NCI-H2029 (cell line): ENCODE results near the gene TELO2.

Experiments used
- DNase-seq: peaks from one replicate; lab custom pipeline; 2025; lab: John Stamatoyannopoulos, UW

TELO2 gene

GRCh38 chr16:1492923-1493745 lies at the start of gene TELO2:
TSS of gene TELO2 (plus strand) at chr16:1493360. CDS start at chr16:1494282, 922 bp downstream.
- DNase-seq: peak; percentile 79

GRCh38 chr16:1443403-1443973 lies 49.7 kb upstream of the TELO2 start:
- no peak for DNase-seq

- DNase-seq: no peak
These were observed 49.0 kb upstream of the TELO2 start, which contains the start of gene CCDC154 for GRCh38 chr16:1443980-1444729. TSS of gene CCDC154 (minus strand) at chr16:1444556. CDS start at chr16:1444322, 234 bp downstream.

GRCh38 chr16:1444730-1445517 lies 48.2 kb upstream of the TELO2 start:
- DNase-seq: no peak

GRCh38 chr16:1445518-1446203 lies 47.5 kb upstream of the TELO2 start:
- no peak for DNase-seq

- DNase-seq: no peak
These were observed 46.7 kb upstream of the TELO2 start for GRCh38 chr16:1446296-1447080.

GRCh38 chr16:1447965-1448364 lies 45.2 kb upstream of the TELO2 start:
- DNase-seq: no peak

GRCh38 chr16:1448536-1449116 lies 44.5 kb upstream of the TELO2 start:
- DNase-seq: no peak

- DNase-seq: no peak
These were observed 43.9 kb upstream of the TELO2 start for GRCh38 chr16:1449201-1449788.

GRCh38 chr16:1450218-1450617 lies 42.9 kb upstream of the TELO2 start:
- DNase-seq: no peak

GRCh38 chr16:1450841-1451240 lies 42.3 kb upstream of the TELO2 start:
- no peak for DNase-seq

GRCh38 chr16:1451702-1452392 lies 41.3 kb upstream of the TELO2 start:
- no peak for DNase-seq

- DNase-seq: no peak
These were observed 40.6 kb upstream of the TELO2 start for GRCh38 chr16:1452530-1452929.

GRCh38 chr16:1453316-1453715 lies 39.8 kb upstream of the TELO2 start:
- DNase-seq: no peak

- no peak for DNase-seq
These were observed 38.6 kb upstream of the TELO2 start for GRCh38 chr16:1454561-1454960.

- no peak for DNase-seq
These were observed 37.7 kb upstream of the TELO2 start for GRCh38 chr16:1455190-1456171.

- no peak for DNase-seq
These were observed 36.2 kb upstream of the TELO2 start for GRCh38 chr16:1456951-1457350.
